Measurements from ENCODE around the gene PBX3.
"Not testable (repeated sequence)": the region's sequence is repeated elsewhere in the genome, so short reads cannot be mapped to it uniquely, and the experiment has no call there.

Gene PBX3

DNA sequence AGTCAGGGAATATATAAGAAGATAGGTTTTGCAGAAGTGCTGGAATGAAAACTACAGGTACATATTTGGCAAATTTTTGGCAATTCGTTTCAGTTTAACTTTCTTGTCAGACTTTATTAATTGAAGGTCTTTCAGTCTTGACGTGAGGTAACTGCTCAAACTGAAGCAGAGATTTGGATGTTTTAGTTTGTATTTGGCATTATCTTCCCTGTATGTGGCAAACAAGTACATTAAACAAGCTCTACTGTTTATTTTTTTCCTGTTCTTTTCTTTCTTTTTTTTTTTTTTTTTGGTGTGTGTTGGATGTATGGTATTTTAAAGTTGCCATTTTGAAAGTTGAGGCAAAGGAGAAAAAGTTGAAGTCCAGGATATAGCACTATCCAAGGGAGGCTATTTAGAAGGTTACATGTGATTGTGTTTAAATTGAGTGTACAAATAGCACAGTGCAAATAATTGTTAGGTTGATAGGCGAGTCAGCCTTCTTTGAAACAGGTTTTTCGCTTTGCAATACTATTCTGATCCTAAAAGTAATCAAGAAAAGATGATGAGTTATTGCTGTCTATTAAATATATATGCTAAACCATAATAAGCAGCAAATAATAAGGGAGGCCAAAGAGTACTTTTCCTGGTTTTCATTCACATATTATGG is 2.2 kb downstream of the PBX3 start:
- no peak for DNase-seq

DNA sequence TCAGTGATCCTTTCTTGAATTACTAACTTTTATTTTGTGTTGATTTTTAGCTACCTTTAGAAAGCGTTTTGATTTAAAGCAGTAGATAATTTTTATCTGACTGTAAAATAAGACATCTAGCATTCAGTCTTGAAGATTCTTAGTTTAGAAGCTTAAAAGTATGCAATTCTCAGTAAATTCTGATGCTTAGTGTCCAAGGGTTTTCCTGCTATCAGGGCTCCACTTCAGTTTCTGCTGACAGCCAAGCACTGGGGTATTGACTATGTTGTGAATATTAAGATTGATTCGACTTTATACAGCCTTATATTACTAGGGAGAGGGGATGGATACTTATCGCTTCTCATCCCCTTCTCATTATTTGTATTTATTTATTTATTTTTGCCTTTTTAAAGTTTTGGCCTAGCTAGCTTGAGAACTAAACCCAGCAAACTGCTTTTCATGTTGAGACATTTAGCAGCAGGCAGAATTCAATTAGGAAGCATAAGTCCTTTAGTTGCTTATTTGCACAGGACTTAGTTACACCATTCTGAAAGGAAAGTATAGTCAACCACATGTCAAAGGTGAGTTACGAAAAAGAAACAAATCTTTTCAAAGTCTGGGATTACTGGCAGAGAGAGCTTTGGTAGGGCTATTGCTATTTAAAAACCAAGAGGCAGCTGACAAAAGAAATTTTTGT is 2.9 kb downstream of the PBX3 start:
- no peak for DNase-seq

DNA sequence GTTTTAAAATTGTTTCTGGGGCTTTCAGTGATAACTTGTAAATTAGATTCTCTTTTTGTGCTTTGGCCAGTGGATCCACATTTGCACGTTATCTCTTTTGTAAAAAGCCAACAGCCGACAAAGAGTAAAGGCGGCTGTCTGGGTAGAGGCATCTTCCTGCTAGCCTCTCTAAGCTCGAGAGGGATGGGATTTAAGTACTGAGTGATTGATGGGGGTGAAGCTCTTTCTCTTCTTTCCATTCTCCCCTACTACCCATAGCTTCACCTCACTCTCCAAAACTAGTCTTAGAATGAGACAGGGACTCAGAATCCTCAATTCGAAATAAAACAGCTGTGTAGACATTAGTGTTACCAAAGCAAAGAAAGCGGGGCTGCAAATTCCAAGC is 3.4 kb downstream of the PBX3 start:
- DNase-seq: no peak

DNA sequence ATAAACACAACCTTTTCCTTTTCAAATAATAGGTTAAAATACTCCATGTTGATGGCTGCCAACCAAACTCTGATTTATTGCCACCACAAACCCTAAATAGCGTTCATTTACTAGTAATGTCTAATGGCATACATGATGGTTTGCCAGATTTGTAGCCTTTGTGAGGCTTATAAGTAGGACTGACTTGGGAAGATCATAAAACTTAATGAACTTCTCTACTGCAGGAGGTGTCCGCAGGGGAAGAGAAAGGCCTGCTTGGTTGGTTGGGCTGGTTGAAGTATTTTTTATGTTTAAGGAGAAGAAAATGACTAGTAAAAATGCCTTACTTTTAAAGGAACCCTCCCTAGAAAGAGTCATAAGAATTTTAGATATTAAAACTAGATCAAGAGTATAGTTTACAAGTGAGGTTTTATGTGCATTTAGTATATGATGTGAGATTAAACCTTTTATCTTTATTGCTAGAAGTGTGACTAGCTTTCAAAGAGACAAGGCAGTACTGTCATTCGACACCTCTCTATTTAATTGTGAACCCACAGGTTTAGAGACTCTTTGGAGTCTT is 5.0 kb downstream of the PBX3 start:
- DNase-seq: no peak

DNA sequence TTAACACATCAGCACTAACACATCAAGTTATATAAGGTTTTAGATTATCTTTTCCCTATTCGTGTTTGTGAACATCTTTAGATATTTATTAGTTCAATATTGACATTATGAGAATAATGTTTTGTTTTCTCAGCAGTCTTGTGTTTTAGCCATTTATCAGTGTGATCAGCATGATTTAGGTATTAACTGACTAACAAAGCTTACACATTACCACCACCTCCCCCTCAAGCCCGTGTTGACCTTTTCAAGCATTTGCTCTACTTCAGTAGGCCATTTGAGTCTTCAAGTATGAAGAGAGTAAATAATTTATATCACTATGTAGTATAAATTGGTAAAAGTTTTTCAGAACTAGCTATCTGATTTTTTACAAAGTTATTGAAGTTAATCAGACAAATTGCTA is 6.9 kb downstream of the PBX3 start:
- no peak for DNase-seq

DNA sequence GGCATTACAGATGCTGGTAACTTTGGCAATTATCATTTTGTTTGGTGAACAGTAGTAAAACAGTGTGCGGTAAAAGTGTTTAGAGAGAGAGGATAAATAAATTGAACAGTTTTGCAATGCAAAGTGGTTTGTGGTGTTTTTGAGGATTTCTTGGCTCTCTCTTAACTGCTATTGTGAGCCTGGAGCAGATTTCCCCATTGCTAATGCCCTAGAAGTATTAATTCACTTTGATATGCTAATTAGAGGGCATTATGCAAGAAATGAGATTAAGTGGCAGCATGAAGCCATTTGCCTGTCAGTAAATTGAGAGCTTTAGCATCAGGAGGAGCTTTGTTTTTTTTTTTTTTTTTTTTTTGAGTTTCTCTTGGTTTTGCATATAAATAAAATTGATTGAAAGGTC is 8.2 kb downstream of the PBX3 start:
- no peak for DNase-seq

DNA sequence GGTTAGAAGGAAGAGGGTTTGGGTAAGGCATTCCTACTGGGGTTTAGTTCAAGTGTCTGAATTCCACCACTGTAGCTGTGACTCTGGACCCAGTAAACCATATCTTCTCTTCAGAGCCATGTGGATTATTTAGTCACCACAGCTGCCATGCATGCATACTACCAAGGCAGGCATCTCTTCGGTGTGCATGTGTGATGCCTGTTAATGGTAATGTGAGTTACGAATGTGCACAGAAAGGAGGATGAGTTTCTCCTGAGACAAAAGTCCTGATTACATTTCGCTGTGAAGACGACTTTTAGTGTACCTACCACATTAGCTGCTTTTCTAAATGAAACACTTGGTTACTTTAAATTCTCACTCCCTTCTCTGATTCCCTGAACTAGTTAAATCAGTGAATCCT is 9.3 kb downstream of the PBX3 start:
- DNase-seq: no peak

DNA sequence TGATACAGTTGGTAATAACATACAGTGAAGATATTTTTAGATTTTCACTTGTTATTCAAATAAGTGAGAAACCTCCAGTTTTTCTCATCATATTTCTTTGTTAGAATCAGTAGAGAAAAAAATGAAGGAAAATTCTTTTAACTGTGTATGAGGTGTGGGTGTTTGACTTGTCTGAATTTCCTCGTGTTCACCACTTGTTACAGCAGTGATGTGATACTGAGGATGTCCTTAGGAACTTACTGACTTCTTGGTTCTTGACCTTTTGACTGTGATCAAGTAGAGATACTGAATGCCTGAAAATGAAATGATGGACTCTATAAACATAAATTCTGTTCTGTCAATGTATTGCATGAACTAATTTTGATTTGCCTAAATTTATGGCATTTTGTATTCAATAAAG is 10.7 kb downstream of the PBX3 start:
- no peak for DNase-seq

DNA sequence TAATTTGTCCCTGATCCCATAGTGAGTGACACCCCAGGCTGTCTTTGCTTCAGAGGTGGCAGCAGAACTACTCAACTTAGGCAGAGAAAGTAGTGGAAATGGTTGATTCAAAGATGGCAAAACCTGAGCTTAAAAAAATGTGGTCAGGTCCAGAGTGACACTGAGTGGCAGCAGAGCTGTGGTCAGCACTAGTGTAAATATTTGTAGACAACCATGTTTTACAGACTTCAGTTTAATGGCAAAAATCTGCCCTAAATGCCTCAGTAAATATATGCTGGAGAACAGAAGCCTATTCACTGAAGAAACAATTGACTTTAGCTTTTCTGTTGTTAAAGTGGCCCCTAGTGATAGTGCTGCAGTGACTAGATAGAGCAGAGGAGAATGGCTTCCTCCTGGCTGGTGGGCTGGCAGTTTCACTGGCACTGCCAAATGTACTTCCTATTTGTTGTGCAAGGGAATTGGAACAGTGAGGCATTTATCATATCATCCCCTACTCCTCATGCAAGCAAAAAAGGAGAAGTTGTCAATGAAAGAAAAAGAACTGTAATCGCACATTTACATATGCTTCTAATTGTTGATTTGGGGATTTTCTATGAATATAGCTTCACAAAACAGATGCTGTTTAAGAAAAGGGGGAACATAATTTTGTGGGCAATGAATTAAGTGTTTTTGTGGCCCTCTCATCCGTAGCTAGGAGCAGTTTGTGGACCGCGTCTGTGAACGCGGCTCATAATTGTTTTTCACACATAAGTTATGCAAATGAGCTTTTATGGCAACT is 12.0 kb downstream of the PBX3 start:
- DNase-seq: no peak

DNA sequence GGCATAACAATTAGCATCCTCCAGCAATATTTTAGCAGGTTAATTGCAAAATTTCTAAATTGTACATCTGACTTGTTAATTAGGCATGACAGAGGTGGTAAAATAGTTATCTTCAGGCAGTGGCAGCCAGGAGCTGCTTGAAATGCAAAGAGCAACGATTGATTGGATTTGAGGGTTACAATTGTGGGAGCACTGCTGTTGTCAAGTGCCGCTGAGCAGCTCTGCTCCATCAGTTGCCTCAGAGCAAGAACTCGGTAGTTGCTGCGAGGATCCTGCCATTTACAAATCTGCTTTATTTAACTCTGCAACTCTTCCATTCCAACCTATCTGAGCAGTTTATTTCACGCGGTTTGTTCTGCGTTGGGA is 12.6 kb downstream of the PBX3 start:
- no peak for DNase-seq

DNA sequence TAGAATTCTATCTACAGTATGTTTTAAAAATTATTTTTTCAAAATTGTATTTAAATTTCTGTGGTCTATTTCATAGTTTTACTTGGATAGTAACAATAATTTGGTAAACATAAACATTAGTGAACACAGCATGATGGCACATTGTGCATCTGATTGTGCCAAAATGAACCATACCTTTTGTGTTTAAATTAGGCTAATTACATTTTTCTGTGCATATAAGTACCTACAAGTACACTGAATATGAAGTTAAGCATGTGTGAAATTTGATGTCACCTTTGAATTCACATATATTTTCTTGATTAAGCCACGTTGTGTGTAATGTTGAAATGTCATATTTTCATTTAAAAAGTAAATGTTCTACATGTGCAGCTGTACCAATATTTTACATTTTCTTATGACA is 13.4 kb downstream of the PBX3 start:
- no peak for DNase-seq

DNA sequence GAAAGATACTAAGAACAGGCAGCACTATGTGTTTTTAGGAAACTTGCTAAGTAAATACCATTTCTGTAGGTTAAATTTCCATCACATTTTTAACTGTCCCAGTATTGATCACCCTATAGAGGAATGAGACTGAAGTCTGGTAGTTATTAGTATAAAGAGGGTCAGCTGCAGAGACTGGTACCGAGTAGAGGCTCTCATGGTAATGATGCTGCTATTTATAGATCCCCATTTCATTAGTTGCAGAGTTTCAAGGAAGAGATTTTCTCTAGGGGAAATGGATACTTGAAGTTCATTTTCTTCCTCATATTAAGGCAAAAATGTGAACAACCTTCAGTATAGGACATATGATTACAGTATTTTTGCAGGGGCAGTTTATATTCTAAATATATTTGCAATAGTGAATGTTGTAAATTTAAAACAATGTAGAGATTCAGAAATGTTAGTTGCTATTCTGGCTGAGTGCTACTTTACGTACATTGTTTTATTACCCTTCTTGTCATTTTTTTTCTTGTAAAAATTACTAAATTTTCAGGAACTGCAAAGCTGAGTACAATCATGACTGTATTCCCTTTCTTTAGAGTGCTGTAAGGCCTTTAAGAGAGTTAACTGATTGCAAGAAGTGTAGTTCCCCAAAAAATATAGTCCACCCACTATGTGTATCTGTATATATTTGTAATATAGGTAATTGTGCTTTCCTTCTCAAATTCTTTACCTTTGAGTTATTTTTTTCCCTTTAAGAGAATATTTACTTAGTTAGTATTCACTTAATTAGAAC is 14.7 kb downstream of the PBX3 start:
- no peak for DNase-seq

DNA sequence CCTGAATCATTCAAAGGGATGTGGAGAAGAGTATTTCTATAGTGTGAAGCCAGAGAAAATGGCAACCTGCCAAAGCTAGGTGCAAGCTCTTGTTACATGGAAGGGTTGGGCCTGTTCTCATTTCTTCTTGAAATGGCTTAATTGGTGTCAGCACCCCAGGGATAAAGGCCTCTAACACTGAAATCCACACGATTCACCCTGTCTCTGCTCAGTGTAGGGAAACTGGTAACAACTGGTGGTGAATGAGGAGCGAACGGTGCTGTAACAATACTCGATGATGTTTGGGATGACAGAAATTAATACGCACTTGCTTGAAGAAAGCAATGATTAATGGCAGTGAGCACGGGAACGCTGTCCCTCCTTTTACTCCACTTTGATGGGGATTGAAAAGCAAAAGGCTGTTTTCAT is 16.2 kb downstream of the PBX3 start:
- no peak for DNase-seq

DNA sequence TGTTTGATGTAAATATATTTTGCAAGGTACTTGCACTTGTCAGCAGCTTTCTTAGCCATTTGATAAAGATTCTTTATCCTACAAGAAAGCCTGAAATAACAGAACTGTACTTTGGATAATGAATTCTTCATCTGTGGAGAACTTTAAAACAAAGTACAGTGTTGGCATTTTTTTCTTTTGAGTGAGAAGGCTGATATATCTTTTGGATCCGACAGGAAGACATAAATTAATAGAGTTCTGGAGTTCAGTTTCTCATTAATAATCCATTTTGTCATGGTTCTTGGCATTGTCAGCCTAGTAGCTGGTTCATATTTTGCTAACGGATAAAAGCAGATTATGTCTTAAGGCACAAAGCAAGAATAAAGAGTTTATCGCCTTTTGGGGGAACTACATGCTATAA is 17.0 kb downstream of the PBX3 start:
- DNase-seq: no peak

DNA sequence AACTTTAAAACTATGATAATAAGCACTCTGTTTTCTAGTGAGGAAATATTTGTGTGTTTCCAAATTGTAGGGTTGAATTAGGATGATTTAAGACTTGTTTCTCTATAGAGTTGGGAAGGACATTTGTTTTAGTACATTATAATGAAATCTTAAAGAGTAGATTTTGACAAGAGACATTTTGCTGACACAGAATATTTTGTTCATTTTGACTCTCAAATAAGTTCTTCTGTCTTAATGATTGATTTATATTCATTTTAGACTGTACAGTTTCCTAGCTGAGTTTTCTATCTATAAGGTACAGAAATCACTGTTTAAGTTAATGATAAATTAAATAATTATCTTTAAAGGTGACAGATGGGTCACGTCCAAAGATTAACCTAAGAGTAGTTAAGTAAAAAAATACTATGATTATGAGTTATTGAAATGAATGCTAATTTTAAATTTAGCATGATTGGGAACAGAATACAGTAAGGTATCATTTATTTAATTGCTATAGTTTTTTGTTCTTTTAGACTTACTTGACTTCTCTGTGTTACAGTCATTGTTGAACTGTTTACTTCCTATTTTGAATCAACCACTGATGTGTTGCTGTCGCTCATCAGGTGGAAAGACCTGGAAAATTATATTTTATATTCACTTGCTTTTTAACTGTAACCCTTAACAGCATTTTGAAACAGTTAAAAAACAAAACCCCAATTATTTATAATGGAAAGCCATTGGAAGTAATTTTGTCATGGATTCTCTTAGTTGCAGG is 19.5 kb downstream of the PBX3 start:
- no peak for DNase-seq

DNA sequence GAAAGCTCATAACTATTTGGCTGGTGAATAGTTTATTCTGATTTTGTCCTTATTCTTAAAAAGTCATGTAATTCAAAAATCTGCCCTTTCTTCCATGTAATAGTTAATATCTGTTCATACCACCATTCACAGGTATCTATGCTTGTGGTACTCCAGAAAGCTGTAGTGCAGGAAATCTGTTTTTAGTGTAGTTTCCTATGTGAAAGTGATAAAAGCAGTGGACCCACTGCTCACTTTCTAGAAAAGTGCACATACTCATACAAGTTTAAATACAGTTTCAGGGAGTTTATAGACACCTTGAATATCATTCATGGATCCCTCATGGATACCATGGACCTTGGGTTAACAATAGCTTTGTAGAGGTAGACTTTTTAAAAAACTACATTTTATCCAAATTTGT is 20.2 kb downstream of the PBX3 start:
- DNase-seq: no peak

DNA sequence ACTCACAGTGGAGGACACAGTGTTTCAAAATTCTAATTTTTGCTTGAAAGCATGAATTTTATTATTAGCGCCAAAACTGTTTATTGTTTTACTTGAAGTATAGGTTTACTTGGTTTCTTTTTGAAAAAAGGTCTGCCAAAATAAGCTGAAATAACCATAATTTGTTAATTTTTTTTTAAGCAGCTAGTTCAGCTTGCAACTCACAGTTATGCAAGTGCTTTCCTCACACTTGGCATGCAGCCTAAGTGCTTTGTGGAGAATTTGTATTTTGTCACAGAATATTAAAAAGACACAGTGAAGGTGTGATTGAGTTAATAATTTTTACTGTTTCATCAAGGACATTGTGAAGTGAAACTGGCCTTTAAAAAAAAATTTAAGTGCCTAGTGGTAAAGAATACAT is 21.6 kb downstream of the PBX3 start:
- no peak for DNase-seq

DNA sequence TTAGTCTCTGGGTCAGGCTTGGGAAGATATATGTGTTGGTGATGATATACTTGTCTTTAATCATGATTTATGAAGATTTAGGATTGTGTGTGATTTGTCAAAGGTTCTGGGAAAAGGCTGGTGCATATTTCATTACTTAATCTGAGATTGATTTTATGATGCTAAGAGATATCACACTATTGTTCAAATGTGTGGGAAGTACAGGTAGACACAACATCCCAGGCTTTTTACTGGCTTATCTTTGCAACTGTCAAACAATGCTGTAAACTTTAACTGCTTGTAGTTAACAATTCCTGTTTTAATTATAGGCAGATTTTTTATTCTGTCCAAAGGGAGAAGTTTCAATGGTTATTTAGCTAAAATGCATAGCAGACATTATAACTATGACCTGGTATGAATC is 23.9 kb downstream of the PBX3 start:
- DNase-seq: no peak

DNA sequence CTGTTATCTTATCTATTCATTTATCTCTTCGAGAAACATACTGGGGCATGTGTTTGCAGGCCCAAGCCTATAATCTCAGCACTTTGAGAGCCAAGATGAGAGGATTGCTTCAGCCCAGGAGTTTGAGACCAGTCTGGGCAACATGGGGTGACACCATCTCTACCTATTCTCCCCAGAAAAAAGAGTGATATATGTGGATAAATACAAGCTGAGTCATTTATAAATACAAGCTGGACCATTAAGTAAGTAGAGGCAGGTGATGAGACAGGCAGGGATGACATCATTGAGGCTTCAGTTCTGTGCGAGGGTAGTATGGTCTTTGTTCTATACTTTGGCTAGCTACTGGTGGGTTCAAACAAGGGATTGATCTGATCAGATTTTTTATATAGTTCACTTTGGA is 25.6 kb downstream of the PBX3 start:
- DNase-seq: no peak

DNA sequence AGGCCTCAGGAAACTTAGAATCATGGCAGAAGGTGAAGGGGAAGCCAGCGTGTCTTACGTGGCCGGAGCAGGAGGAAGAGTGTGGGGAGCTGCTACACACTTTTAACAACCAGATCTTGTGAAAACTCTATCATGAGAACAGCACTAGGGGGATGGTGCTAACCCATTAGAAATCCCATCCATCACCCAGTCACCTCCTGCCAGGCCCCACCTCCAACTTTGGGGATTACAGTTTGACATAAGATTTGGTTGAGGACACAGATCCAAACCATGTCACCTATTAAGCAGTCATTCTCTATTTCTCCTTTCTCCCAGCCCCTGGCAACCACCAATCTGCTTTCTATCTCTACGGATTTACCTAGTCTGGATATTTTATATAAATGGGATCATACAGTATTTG is 26.9 kb downstream of the PBX3 start:
- no peak for DNase-seq

DNA sequence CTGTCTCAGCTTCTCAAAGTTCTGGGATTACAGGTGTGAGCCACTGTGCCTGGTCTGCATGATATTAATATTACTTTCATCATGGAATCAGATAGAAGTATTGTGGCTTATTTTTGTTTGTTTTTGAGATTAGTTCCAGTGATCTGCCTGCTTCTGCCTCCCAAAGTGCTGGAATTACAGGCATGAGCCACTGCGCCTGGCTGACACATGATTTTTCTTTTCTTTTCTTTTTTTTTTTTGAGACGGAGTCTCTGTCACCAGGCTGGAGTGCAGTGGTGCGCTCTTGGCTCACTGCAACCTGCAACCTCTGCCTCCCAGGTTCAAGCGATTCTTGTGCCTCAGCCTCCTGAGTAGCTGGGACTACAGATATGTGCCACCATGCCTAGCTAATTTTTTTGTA is 29.6 kb downstream of the PBX3 start:
- DNase-seq: not testable (repeated sequence)

DNA sequence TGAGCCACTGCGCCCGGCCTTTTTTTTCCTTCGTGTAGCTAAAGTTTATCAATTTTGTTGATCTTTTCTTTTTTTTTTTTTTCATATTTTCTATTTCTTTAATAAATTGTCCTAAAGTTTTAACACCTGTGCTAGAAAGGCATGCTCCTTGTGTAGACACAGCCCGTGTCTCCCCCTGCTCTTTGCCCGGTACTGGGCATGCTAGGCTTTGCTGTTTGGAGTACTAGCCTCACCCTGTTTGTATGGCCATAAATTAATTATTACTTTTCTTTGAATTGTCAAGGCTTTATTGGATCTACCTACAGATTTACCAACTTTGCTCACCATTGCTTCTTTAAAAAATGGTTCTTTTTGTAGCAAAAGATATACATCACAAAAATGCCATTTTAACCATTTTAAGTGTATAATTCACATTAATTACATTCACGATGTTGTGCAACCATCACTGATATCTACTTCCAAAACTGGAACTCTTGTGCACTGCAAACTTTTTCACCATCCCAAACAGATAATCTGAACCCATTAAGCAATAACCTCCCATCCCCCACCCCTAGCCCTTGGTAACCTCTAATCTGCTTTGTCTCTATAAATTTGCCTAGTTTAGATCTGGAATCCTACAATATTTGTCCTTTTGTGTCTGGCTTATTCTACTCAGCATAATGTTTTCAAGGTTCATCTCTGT is 31.5 kb downstream of the PBX3 start:
- DNase-seq: not testable (repeated sequence)

Measured in T-helper 9 cell (primary cell).